Spleen (tissue), 7 donors: ENCODE measurements around the gene ZMPSTE24.

ENCODE experiments used
- CTCF ChIP-seq, 11 experiments: fragments of 200-600 bp in 7 of 11; fragments of 450-650 bp in 4 of 11; sonication (generic) in 4 of 11; IDR thresholded peaks in 8 of 11; conservative IDR thresholded peaks in 3 of 11; 1 replicate in 7 of 11; 2 replicates in 4 of 11; pipeline versions ENCODE4 v1.4.0 to v1.8.0; 2016 to 2021; ENCODE audit warnings: antibody characterized with exemption in 11 of 11, inconsistent platforms in 4 of 11, mild to moderate bottlenecking in 1 of 11
- POLR2AphosphoS5 ChIP-seq, 3 donors: sonication (generic); formaldehyde crosslinking; IDR thresholded peaks; one replicate each; pipeline ENCODE4 v1.5.1; 2017; ENCODE audit warnings: antibody characterized with exemption in 3 of 3
- donor health status: DM: no; HTN: no; CAD: no; lungs with moderate emphysema.
- donor health status: DM: no; HTN: no; CAD: no.
- donor health status: DM: no; HTN: no; CAD: no.

- TF ChIP-seq CTCF (IDR thresholded peaks at IDR 0.05 in 8 of 11, conservative IDR thresholded peaks at IDR 0.05 in 3 of 11) (no peak), POLR2AphosphoS5 (IDR thresholded peaks at IDR 0.05) (no peak)
These were observed 47.4 kb upstream of the ZMPSTE24 start for GRCh38 chr1:40210511-40211204.
